GM10248 (cell line): ENCODE measurements around the gene BTD.

ENCODE experiments used
- CTCF ChIA-PET: fragments of 300-600 bp; sonication (Branson Sonifier 250); formaldehyde crosslinking; extraction: SDS; loops from one replicate; lab custom pipeline; 2021; ENCODE audit warnings: antibody characterized with exemption; lab: Yijun Ruan, JAX
- POLR2A ChIA-PET: fragments of 350-650 bp; sonication (Branson Sonifier 250); formaldehyde crosslinking; extraction: SDS; loops from one replicate; lab custom pipeline; 2020; ENCODE audit warnings: antibody characterized with exemption; lab: Yijun Ruan, JAX
- DNase-seq: peaks from one replicate; pipeline ENCODE4 v3.0.0; 2012; ENCODE audit errors: extremely low spot score
- CTCF ChIP-seq: IDR thresholded peaks from 2 replicates; pipeline ENCODE4 v1.5.1; 2012; ENCODE audit warnings: mild to moderate bottlenecking, low read depth; ENCODE audit errors: extremely low read depth, missing control alignments, control extremely low read depth

The BTD gene

GRCh38 chr3:15579051-15579450, 22.5 kb upstream of the BTD start:
- CTCF ChIA-PET, result interaction anchor here (1.0 kb wide), 1 partner anchor 23 kb away, joined by 4 read pairs; no protein-coding TSS in a partner anchor
- no peak for DNase-seq
- TF ChIP-seq CTCF, result no peak
- POLR2A ChIA-PET, result no interaction called here

DNA sequence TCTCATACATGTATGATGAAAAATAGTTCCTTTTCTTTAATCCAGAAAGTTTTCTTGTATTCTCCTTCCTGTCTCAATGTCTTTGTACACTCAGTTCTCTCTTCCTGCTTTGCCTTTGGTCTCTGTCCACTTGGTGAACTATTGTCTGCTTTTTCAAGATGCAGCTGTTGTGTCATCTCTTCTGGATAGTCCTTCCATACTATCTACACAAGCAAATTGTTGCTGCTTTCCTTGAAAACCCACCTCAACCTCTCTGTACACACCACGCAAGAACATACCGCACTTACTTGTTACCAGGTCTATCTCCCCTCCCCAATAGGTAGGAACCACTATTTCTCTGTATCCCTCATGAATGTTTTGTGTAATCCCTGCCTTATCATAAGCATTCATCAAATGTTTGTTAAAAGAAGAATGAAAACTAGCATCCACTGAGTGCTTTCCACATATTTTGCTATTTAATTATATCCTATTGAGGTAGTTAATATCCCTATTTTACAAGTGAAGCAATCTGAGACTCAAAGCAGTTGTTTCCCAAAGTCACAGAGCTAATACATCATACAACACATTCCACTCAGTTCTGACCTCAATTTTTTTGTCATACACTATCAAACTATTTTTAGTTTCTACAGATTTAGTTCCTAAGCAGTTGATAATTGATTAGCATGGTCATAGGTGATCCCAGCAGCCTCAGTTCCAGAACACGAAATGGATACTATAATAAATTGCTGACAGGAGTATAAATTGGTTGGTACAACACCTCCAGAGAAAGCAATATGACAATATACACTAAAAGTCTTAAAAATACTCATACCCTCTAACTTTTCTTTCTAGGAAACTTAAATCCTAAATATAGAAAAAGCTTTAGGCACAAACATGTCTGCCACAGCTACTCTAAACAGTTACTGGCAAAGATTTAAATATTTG, 19.8 kb upstream of the BTD start:
- ChIA-PET CTCF (no interaction called here), POLR2A (no interaction called here)
- no peak for TF ChIP-seq CTCF
- DNase-seq, result no peak

DNA sequence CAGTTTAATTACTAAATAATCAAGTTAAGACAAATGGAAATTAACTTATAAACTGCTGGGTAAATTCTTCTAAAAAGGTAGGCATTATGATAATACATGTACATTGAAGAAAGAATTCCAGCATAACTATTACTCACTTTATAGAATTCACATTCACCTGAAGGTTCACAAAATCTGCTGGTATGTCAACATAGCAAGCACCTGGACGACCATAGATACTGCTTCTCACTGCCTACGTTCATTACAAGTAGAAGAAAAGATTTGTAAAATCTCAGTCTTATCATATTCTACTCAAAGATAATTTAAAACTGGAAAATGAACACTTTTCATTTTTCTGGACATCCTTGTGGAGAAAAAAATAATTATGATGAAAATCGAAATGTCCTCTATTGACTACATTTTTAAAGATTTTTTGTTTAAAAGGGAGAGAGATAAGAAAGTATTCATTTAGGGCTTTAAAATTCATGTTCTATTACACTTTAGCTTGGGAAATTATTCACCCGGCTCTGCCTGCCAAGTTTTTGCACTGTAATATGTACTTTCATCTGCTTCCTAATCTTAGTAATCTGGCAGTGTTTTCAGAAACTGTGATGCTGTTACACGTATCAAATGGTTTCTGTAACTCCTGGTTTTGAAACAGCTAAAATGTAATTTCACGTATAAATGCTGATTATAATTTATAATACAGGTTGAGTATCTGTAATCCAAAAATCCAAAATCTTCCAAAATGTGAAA, 16.3 kb upstream of the BTD start:
- ChIA-PET POLR2A (no interaction called here), CTCF (interaction anchor here (1.3 kb wide), 1 partner anchor 16 kb away, joined by 4 read pairs; no protein-coding TSS in a partner anchor)
- no peak for TF ChIP-seq CTCF
- no peak for DNase-seq

DNA sequence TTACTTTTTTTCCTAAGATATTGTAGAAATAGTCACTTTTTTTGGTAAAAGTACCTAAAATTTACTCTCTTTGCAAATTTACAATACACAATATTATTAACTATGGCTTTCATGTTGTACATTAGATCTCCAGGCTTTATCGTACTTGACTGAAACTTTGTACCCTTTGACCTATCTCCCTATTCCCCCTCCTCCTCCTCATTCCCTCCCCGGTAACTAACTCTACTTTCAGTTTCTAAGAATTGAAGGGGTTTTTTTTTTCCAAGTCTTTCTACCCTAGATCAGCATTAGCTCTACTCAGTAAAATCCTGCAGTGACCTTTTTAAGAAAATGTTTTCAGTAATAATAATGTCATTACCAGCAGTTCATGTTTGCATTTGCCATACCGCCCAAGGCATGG, 10.3 kb upstream of the BTD start:
- CTCF ChIA-PET, result no interaction called here
- TF ChIP-seq CTCF, result no peak

DNA sequence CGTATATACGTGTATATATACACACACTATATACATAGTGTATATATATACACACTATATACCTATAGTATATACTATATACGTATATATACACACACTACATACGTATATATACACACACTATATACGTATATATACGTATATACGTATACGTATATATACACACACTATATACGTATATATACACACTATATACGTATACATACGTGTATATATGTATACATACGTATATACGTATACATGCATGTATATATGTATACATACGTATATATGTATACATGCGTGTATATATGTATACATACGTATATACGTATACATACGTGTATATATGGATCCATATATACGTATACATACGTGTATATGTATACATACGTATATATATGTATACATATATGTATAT, 9.6 kb upstream of the BTD start:
- ChIA-PET POLR2A (no interaction called here), CTCF (no interaction called here)
- no peak for TF ChIP-seq CTCF
- no peak for DNase-seq

More for the DNA sequence above, 10.3 kb upstream of the BTD start:
- POLR2A ChIA-PET, result no interaction called here
- DNase-seq, result no peak

DNA sequence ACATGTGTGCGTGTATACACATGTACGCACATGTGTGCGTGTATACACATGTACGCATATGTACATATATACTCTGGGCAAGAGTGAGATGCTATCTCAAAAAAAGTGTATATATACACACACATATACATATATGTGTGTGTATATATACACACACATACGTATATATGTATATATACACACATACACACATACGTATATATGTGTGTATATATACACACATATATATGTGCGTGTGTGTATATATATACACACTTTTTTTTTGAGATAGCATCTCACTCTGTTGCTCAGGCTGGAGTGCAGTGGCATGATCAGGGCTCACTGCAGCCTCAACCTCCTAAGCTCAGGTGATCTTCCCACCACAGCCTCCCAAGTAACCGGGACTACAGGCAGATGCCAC, 8.6 kb upstream of the BTD start:
- DNase-seq, result no peak
- no peak for TF ChIP-seq CTCF
- CTCF ChIA-PET, result no interaction called here
- POLR2A ChIA-PET, result no interaction called here
